Measurements from ENCODE around the gene TNFSF10. TPM values are rescaled to one million over a fixed set of nuclear protein-coding genes. Genes with fewer than 3 reads are reported as not detected.

The TNFSF10 gene
- total RNA-seq, 1 experiment from 2014 or later: 0.22 TPM

DNA sequence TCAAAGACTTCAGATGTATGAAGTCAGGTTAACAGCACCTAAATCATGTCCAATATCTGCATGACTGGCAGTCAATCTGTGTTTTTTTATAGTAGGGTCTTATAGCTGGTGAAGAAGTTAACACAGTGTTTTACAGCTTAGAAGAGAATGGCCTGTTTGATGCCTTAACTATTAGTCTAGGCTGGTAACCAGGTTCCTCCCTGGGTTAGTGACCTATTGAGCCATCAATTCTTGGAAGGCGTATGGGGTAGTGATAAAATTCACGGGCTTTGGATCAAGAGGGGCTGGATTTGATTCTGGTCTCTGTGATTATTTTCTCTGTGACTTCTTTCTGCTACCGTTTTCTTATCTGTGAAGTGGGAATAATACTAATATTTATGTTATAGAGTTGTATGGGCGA is 16.0 kb upstream of the TNFSF10 start (continued):
- no peak for TF ChIP-seq ETV6 (CRISPR knock-in tag; IDR thresholded peaks at IDR 0.05)
- TF ChIP-seq, protein P1, sequence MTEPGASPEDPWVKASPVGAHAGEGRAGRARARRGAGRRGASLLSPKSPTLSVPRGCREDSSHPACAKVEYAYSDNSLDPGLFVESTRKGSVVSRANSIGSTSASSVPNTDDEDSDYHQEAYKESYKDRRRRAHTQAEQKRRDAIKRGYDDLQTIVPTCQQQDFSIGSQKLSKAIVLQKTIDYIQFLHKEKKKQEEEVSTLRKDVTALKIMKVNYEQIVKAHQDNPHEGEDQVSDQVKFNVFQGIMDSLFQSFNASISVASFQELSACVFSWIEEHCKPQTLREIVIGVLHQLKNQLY (CRISPR knock-in tag; IDR thresholded peaks at IDR 0.05): no peak
- no peak for TF ChIP-seq NFYB (CRISPR knock-in tag; conservative IDR thresholded peaks at IDR 0.05; ENCODE audit: low read depth)
- no peak for TF ChIP-seq ZNF121 (CRISPR knock-in tag; IDR thresholded peaks at IDR 0.05)
- no peak for TF ChIP-seq PRRX2 (CRISPR knock-in tag; IDR thresholded peaks at IDR 0.05)
- no peak for TF ChIP-seq CTCF (IDR thresholded peaks at IDR 0.05)
- TF ChIP-seq, protein P2, sequence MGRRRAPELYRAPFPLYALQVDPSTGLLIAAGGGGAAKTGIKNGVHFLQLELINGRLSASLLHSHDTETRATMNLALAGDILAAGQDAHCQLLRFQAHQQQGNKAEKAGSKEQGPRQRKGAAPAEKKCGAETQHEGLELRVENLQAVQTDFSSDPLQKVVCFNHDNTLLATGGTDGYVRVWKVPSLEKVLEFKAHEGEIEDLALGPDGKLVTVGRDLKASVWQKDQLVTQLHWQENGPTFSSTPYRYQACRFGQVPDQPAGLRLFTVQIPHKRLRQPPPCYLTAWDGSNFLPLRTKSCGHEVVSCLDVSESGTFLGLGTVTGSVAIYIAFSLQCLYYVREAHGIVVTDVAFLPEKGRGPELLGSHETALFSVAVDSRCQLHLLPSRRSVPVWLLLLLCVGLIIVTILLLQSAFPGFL (CRISPR knock-in tag; IDR thresholded peaks at IDR 0.05; ENCODE audit: borderline replicate concordance): no peak
- no peak for TF ChIP-seq HMGA2 (CRISPR knock-in tag; IDR thresholded peaks at IDR 0.05)

GRCh38 chr3:172538368-172539151 is 15.3 kb upstream of the TNFSF10 start:
- Mint-ChIP-seq H3K27me3 (ENCODE audit: low read depth) (no peaks in the 10 kb centered on the region), H3K36me3 (no peaks in the 10 kb centered on the region), H3K4me1 (peaks cover 20% of the 10 kb centered on the region), H3K4me3 (no peak overlapping the region), H3K27ac (no peak overlapping the region), H3K9me3 (peaks cover 15% of the 10 kb centered on the region)
- no peak for ATAC-seq
- POLR2A ChIA-PET: no interaction called here
- CTCF ChIA-PET: no interaction called here
- no peak for DNase-seq (ENCODE audit: low spot score)
- TF ChIP-seq HMGA2 (CRISPR knock-in tag; IDR thresholded peaks at IDR 0.05) (no peak), ERG (CRISPR knock-in tag; IDR thresholded peaks at IDR 0.05) (no peak), NR1H2 (CRISPR knock-in tag; IDR thresholded peaks at IDR 0.05) (no peak), ZNF219 (CRISPR knock-in tag; IDR thresholded peaks at IDR 0.05; ENCODE audit: borderline replicate concordance) (no peak), ELF4 (CRISPR knock-in tag; IDR thresholded peaks at IDR 0.05; ENCODE audit: low read depth) (no peak), ATF6 (CRISPR knock-in tag; IDR thresholded peaks at IDR 0.05) (no peak), IRF2 (CRISPR knock-in tag; IDR thresholded peaks at IDR 0.05; ENCODE audit: borderline replicate concordance, low read depth) (no peak)
- TF ChIP-seq, protein P3, sequence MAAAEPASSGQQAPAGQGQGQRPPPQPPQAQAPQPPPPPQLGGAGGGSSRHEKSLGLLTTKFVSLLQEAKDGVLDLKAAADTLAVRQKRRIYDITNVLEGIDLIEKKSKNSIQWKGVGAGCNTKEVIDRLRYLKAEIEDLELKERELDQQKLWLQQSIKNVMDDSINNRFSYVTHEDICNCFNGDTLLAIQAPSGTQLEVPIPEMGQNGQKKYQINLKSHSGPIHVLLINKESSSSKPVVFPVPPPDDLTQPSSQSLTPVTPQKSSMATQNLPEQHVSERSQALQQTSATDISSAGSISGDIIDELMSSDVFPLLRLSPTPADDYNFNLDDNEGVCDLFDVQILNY (CRISPR knock-in tag; IDR thresholded peaks at IDR 0.05): no peak
- TF ChIP-seq, protein P4, sequence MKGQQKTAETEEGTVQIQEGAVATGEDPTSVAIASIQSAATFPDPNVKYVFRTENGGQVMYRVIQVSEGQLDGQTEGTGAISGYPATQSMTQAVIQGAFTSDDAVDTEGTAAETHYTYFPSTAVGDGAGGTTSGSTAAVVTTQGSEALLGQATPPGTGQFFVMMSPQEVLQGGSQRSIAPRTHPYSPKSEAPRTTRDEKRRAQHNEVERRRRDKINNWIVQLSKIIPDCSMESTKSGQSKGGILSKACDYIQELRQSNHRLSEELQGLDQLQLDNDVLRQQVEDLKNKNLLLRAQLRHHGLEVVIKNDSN (CRISPR knock-in tag; IDR thresholded peaks at IDR 0.05): no peak

Measured in WTC11 (cell line).